ENCODE measurements around the gene CCDC192.

DNA sequence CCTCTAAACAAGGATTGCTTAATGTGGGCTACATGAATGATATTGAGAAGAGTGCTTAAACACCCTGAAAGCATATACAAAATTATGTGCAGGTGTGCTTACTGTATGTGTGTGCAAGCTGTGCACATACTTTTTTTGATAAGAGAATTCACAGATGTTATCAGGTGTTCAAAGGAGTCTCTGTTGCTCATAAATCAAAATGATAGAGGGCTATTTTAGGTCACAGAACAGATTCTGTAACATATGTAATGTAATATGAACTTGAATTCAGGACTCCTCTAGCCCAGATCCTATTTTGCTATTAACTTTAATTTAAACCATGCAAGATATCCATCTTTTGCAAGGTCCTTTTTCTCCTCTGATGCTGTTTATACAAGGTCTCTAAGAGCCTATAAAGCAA is 38.2 kb downstream of the CCDC192 start:
- TF ChIP-seq, protein P1, sequence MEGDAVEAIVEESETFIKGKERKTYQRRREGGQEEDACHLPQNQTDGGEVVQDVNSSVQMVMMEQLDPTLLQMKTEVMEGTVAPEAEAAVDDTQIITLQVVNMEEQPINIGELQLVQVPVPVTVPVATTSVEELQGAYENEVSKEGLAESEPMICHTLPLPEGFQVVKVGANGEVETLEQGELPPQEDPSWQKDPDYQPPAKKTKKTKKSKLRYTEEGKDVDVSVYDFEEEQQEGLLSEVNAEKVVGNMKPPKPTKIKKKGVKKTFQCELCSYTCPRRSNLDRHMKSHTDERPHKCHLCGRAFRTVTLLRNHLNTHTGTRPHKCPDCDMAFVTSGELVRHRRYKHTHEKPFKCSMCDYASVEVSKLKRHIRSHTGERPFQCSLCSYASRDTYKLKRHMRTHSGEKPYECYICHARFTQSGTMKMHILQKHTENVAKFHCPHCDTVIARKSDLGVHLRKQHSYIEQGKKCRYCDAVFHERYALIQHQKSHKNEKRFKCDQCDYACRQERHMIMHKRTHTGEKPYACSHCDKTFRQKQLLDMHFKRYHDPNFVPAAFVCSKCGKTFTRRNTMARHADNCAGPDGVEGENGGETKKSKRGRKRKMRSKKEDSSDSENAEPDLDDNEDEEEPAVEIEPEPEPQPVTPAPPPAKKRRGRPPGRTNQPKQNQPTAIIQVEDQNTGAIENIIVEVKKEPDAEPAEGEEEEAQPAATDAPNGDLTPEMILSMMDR (IDR thresholded peaks at IDR 0.05): no peak
- no peak for TF ChIP-seq POLR2AphosphoS5 (IDR thresholded peaks at IDR 0.05)

Data from transverse colon (tissue), 4 donors.